Hair follicle dermal papilla cell (primary cell): ENCODE measurements around the gene NRBP1. TPM values are rescaled to one million over a fixed set of nuclear protein-coding genes. Genes with fewer than 3 reads are reported as not detected.

Experiments
- small RNA-seq: library from RNA; depleted of rRNA; stranded (forward); fragments of <200 nt; gene quantifications from one replicate; pipeline ENCODE3, GENCODE V24; 2012
- total RNA-seq: library from RNA; depleted of rRNA; stranded (reverse); fragments of >200 nt; gene quantifications from 2 replicates; pipeline ENCODE4 v1.2.3, GENCODE V29; 2012

NRBP1 gene
- total RNA-seq: 119 and 130 TPM in 2 replicates

DNA sequence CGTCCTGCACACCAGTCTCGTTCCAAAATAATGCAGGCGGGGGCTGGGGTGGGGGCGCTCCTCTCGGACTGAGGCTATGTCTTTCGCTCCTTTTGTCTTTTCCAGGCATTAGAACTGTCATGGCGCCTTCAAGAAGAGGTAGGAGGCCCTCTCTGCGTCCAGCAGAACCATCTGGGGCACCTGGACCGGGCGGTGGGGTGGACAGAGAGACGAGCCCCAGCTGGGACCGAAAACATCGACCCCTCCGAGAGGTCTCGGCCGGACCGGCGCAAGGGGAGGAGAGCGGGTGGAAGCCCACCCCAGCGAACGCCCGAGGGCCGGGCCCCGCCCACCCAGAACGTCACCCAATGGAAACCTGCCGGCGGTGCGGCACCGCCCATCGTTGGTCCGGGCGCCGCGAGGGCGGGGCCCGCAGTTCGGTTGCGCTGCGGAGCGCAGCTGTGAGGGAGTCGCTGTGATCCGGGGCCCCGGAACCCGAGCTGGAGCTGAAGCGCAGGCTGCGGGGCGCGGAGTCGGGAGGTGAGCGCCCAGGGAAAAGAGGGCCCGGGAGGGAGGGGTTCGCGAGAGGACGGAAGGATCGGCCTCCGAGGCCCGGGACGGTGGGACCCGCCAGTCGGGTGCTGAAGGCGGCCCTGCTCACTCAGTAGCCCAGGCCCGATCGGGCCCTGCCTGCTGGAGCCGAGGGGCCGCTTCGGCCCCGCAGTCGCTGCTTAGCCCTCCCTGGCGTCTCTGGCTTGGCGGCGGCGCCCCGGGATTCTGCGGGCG, at the start of gene NRBP1:
TSS of gene NRBP1 (plus strand) at position 419 of the 765 bp plus-strand sequence. CDS start 4,643 bp downstream, outside the sequence.

GRCh38 chr2:27380626-27381545, 47.5 kb upstream of the NRBP1 start, which contains the start of gene ZNF513:
Gene ZNF513, minus strand, starts transcription at chr2:27380734. Its CDS starts 208 bp downstream, at chr2:27380526.

GRCh38 chr2:27409321-27410073, 18.9 kb upstream of the NRBP1 start, which contains the start of gene PPM1G:
Gene PPM1G, minus strand, starts transcription at chr2:27409591. Its CDS starts 169 bp downstream, at chr2:27409422.

GRCh38 chr2:27441958-27442919, 13.8 kb downstream of the NRBP1 start, which contains the start of gene KRTCAP3:
Gene KRTCAP3, plus strand, starts transcription at chr2:27442381. Its CDS starts 32 bp downstream, at chr2:27442413.

DNA sequence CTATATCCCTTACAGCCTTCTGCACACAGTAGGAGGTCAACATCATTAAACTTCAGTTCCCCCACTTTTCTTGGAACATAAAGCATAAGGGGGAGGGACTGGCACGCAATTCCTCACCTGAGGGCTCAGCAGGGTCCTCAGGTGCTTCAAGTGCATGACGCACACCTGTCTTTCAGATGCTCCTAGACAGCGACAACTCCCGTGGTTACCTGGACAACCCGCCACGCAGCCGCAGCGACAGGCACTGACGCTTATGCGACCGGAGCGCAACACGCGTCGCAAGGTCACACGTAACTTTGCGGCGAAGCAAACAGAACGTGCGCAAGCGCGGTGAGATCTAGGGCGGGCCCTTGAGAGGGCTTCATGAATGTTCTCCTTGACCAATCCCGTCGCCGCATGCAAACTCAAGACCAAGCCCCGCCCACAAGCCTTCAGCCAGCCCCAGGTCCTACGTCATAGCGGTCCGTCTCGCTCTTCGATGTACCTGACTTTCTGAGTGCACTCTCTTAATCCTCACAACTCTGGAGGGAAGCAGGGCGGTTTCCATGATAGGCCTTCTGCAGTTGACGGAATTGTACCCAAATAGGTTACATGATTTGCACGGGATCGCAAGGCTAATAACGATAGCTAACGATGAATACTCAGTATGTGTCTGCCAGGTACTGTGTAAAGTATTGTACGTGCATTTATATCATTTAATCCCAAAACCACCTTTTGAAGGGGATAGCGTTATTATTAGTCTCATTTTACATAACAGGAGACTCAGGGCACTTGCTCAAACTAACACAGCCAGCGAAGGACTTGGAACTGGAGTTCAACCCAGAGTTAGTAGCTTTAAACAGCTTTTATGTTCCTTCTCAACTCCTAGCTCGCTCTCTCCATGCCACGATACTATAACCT, 61.3 kb downstream of the NRBP1 start, which contains the start of gene IFT172:
TSS of gene IFT172 (minus strand) at position 246 of the 900 bp plus-strand sequence. CDS start at position 156, 90 bp downstream.

Small RNAs within 50 kb of the gene (small RNA-seq; reads per million reads assigned to genes)
- not detected for gene RNU6-986P

Other genes starting within 250 kb of the NRBP1 start
- gene ATRAID, start 216.6 kb upstream of the NRBP1 start, total RNA-seq: 153 TPM in 2 replicates
- 17.0 and 19.8 TPM in 2 replicates for gene SLC5A6, start 216.4 kb upstream of the NRBP1 start, total RNA-seq
- gene CAD, start 211.3 kb upstream of the NRBP1 start, total RNA-seq: 33.2 and 44.8 TPM in 2 replicates
- not detected in 2 replicates for gene SLC30A3, start 165.6 kb upstream of the NRBP1 start, total RNA-seq
- gene DNAJC5G, start 153.2 kb upstream of the NRBP1 start, total RNA-seq: not detected in 2 replicates
- not detected in 2 replicates for gene TRIM54, start 146.2 kb upstream of the NRBP1 start, total RNA-seq
- gene UCN, start 120.2 kb upstream of the NRBP1 start, total RNA-seq: 0.81 and 0.85 TPM in 2 replicates
- gene MPV17, start 105.5 kb upstream of the NRBP1 start, total RNA-seq: 75.6 and 80.8 TPM in 2 replicates
- gene GTF3C2, start 71.9 kb upstream of the NRBP1 start, total RNA-seq: 29.7 and 32.4 TPM in 2 replicates
- gene EIF2B4, start 58.3 kb upstream of the NRBP1 start, total RNA-seq: 27.8 and 29.9 TPM in 2 replicates
- 161 and 169 TPM in 2 replicates for gene SNX17, start 58.0 kb upstream of the NRBP1 start, total RNA-seq
- gene ZNF513, start 47.9 kb upstream of the NRBP1 start, total RNA-seq: 11.8 and 14.1 TPM in 2 replicates
- gene PPM1G, start 19.0 kb upstream of the NRBP1 start, total RNA-seq: 47.4 and 47.6 TPM in 2 replicates
- 0.32 TPM in 1 of 2 replicates, not detected in the other for gene KRTCAP3, start 13.8 kb downstream of the NRBP1 start, total RNA-seq
- gene IFT172, start 61.1 kb downstream of the NRBP1 start, total RNA-seq: 21.6 and 32.0 TPM in 2 replicates
- gene FNDC4, start 66.6 kb downstream of the NRBP1 start, total RNA-seq: 13.1 and 17.1 TPM in 2 replicates
- gene GCKR, start 68.2 kb downstream of the NRBP1 start, total RNA-seq: 0.32 and 0.36 TPM in 2 replicates
- gene ZNF512, start 154.4 kb downstream of the NRBP1 start, total RNA-seq: 34.4 and 38.7 TPM in 2 replicates
- gene CCDC121, start 200.4 kb downstream of the NRBP1 start, total RNA-seq: 0.81 and 0.85 TPM in 2 replicates
- 26.1 and 27.6 TPM in 2 replicates for gene GPN1, start 200.4 kb downstream of the NRBP1 start, total RNA-seq
- gene SUPT7L, start 235.0 kb downstream of the NRBP1 start, total RNA-seq: 28.5 and 43.3 TPM in 2 replicates
- 25.6 and 26.0 TPM in 2 replicates for gene SLC4A1AP, start 235.3 kb downstream of the NRBP1 start, total RNA-seq